NCI-H446 (cell line): ENCODE results near the gene SMARCA2.

Source experiments
- DNase-seq, 2 experiments: peaks; one replicate each; lab custom pipeline; 2025; lab: John Stamatoyannopoulos, UW

Gene SMARCA2

DNA sequence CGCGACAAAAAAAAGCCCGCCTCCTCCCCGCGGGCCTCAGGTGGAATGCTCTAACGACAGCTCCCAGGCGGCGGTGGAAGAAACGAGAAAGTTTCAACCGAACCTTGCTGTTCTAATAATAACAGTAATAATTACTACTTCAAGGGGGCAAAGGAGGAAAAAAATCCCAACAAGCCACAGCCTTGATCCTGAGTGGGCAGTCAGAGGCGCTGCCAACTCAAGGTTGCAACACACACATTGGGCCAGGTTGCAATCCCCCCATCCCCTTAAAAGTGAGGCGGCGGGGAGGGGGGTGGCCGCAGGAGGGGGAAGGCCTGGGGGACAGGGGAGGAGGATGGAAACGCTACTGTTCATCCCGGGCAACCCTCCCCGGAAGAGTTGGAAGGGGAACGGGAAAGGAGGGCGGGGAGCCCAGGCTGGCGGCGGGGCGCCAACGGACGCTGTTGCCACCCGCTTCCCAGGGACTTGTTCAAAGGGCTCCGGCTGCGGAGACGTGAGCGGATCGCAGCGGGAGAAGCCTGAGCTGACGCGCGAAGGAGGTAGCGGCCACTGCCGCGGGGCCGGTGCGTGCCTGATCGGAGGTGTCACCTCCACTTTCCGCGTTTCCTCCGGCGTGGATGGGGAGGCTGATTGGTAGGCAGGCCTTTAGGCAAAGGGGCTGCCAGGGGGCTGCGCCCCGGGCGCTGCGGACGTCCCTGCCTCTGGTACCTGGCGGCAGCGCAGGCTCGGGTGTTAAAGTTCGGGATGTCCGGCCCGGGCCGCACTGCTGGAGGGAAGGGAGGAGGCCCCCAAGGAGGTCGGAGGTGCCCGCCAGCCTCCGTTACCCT lies 647 bp downstream of the SMARCA2 start:
- peak; percentile 72 to 74 for DNase-seq

DNA sequence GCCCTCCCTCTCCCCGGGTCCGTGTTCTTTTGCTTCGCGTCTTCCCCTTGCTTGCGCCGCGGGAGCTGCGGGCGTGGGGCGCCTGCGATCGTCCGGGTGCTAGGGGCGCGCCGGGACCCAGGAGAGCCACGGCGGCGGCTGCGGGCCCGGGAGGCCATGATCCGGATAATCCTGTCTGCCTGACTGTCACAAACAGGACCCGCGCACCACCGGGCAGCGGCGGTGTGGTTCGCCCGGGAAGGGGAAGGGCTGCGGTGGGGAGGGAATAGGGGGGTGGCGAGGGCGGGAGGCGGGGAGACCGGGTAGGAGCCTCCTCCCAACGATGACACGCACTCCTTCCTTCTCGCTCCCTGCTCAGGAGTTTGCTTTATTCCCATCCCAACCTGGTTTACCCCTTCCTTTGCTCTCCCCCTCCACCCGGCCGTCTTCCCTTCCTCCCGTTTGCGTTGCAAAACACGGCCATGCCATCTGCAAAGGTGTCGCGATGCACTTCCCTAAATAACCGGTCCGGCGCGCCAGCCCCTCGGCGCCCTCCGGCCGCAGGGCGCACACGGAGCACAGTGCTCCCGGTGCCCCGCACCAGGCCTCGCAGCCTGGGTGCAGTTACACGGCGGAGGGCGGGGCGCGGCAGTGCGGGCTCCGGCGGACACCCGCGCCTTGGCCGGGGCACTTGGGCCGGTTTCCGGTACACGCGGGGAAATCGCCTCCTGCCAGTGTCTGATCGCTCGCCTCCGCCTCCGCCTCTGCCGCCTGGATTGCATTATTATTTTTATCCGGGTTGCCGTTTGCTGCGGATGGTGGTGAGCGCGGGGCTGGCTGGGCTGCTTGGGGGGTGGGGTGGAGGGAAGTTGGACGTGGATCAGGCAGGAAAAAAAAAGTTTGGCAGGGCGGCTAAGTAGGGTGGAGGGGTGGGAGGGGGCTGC lies 1.5 kb downstream of the SMARCA2 start:
- DNase-seq = peak; percentile 71 to 75

DNA sequence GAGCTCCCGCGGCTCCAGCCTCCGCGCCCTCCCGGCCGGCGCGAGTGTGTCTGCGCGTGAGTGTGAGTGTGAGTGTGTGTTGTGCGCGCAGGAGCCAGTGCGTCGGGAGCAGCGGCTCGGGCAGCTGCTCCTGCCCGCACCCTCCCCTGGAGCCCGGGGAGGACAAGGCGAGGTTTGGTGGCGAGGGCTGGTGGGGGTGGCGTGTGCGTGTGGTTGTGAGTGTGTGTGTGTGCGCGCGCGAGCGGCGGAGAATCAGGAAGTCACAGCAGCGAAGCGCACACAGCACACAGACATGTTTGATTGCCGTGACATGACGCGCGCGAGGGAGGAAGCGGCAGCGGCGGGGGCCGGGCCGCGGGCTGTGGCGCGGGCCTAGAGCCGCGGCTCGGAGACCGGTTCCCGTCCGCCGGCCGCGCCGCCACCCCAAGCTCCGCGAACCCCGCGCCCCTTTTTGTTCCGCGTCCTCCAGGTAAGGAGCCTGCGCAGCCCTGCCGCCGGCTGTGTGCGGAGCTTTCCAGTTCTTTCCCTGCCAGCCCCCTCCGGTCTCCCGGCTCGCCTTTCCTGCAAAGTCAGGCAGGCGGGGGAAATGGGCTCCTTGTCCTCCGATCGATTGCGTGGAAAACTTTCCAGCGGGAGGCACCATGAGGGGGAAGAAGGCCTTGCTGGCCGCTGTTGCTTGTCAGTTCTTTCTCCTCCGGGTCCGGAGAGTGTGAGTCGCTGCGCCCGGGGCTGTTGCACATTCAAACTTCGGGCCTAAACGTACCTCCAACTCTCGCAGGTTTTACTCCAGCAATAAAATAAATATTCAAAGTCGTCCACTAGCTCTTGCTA lies 2.4 kb downstream of the SMARCA2 start:
- peak; percentile 56 to 72 for DNase-seq

DNA sequence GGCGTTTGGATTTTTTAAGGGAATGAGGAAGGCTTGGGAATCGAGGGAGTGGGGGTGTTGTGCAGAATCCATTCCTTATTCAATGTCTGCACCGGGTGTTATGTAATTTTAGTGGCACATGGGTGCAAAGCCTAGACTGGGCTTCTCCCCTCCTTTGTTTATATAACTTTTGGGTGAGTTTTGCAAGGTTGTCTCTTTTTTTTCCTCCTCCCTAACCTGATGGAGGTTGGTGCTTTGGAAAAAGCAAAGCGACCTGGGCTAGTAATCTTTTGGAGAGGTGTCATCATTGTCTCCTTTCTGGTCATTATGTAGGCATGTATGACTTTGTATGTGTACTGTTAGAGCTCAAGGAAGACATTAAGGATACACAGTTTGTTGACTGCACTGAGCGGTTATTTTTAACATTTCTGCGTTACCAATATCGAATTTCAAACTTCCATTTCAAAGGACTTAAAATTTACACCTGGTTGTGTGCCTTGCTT lies 3.1 kb downstream of the SMARCA2 start:
- DNase-seq = no peak

DNA sequence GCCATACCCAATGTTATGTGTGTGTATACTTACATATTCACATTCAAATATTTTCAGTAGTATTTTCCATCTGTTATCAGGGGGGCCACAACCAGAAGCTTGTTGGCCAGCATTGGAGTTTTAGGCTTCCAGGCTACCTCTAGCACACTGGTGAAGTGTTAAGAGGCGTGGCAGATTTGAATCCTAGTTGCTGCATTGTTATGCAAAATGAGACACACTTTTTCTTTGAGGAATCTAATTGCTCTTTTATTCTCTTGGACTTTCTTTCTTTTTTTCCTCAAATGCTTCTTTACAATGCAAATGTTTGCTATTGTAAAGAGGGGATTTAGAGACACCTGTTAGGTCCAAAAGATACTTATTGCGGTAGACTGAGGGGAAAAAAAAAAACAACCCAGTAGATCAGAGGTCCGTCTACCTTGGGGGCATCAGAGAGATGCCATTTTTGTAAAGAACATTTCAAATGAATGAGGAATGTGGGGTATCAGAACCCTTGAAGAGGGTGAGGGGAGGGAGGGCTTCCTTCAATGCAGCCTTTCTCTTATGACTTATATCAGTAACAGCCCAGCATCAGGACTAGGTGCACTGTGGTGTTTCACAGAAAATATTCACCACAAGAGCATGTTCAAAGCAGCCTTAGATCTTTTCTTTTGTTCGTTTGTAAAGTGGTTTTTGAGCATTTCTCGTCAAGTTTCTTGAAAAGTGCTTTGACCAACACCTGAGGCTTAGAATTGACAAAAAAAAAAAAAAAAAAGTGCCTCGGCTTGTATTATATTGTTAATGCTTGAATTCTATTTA lies 3.8 kb downstream of the SMARCA2 start:
- no peak for DNase-seq

DNA sequence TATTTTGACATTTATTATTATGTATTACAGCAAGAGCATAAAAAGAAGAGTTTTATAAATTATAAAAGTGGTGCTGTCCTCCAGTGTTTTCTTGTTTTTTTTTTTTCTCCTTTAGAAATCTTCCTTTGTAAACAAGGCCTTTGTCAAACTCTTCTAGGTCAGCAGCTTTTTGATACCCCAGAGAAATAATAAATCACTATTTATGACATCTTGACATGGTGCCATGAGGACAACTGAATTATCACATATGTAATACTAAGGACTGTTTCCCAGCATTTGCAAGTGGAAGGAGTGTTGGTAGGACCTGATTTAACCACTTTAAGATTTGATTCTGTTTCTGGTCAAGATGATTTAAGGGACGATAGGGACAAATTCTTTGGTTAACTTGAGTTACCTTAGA lies 4.6 kb downstream of the SMARCA2 start:
- peak in 1 of 2 experiments; percentile 41 for DNase-seq

DNA sequence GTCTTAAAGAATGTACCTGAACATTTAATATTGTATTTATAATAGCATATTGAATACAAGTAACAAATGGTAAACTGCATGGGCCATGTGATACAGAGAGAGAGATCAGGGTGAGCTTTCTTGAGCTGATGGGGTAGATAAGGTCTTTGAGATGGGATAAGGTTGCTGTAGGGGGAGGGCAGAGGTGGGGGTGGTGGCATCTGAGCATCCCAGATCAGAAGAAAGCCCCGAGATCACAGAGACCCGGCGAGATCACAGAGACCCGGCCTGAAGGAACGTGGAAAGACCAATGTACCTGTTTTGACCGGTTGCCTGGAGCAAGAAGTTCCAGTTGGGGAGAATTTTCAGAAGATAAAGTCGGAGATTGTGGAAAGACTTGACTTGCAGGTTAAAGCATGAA lies 6.6 kb downstream of the SMARCA2 start:
- no peak for DNase-seq

DNA sequence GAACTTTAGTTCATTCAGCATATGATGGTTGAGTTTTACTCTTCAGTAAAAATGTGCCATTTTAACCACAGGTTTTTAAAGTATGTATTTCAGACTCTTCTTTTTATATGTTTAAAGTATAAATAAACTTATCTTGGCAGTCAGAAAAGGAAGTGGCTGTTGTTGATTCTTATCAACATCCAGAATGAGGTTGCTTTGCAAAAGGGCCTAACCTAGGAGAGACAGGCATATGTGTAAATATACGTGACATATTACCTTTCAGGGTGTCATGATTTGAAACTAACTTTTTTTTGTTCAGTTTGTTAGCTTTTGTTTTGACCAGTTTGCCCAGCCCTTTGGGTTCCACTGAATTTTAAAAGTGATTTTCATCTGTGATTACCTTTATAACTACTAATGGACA lies 7.4 kb downstream of the SMARCA2 start:
- no peak for DNase-seq

DNA sequence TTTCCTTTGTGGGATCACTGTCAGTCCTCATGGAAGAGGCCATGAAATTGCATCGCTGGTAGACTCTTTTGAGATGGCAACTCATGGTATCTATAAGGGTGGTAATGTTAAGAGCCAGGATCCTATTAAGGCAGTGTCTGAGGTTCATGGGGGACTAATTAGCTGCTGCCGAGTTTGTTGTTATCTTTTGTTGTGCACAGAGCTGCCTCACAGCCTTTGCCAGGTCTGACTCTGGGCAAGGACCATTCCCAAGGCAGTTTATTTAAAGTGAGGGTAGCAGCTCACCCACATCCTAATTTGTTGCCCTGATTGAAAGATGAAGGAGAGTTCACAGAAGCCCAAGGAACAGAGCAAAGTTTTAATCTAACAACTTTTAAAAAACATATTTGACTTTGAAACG lies 7.9 kb downstream of the SMARCA2 start:
- DNase-seq = no peak

DNA sequence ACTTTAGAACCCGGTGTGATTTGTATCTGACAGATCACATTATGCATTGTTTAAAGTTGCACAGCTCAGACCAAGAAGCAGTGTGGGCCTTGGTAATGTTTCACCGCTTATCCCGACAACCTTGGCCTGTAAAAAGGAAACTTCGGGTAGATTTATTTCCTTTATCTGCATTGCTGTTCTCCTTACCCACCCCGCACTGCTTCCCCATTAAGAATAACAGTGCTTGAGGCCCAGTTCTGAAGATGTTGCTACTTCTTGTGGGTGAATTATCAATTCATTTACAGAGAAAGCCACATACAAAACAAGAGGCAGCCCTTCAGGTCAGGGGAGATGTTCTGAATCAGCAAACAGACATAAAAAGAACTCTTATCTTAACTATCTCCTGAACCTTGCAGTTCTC lies 8.4 kb downstream of the SMARCA2 start:
- DNase-seq = no peak

DNA sequence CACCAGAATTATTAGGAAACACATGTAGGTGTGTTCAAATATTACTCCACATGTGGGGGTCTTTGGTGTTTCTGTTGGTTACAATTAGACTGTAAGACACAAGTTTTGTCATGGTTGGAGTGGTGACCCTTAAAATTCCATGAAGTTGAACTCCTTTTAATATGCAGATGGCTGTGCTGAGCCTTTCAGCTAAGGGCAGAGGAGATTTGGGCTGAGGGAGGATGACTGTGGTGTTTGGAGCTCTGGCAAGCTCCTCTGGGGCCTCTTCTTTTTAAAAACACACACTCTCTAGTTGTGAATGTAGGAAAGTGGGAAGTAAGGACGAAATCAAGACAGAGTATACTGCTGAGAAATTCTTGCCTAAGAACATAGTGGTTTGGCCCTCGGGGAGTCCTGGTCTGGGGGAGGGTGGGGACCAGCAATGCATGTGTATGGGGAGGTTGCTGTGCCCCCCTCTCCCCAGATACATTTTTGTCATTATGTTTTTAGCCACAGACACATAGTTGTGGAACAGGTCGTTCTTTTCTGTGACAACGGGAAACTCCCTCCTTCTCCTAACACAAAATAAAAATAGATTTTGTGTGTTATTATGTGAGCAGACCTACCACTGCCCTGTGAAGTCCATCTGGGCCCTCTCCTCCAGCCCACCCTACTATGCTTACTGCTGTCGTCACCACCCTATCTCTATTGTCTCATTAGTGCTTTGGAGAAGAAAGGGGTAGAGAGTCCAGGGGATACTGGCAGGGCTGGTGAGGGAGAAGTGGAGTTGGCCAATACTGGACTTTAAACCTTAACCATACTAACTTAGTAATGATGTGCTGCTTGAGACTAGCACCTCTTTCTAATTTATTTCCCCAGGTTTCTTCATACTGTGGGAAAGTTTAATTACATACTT lies 10.0 kb downstream of the SMARCA2 start:
- no peak for DNase-seq

DNA sequence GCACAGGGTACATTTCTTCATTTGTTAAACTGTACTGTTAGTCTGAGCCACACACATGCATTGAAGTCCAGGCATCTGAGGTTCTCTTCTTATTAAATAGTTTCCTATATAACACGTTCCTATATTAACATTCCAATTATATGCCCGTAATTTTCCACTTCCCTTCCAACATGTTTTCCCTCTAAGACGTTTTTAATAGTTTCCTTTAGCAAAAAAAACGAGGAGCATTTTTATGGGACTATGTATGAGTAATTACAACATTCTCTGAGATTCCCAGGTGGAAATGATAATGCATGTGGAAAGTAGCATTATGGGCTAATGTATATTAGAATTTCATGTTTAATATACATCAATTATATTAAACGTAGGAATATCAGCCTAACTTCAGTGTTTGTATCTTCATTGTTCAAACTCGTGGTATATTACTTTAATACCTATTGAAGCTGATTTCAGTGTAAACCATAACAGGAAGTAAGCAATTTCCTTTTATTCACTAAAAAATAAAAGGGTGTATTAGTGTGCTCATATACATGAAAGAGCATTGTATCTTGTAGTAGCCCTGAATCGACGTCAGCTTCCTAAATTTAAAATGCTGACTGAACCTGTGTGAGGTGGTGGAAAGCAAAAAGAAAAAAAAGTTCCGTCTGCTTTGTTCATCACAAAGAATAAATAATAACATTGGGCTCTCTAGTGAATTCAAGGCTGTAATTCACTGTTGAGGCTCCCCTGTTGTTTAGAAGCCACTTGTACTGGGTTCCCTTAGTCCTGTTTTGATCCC lies 11.3 kb downstream of the SMARCA2 start:
- no peak for DNase-seq

DNA sequence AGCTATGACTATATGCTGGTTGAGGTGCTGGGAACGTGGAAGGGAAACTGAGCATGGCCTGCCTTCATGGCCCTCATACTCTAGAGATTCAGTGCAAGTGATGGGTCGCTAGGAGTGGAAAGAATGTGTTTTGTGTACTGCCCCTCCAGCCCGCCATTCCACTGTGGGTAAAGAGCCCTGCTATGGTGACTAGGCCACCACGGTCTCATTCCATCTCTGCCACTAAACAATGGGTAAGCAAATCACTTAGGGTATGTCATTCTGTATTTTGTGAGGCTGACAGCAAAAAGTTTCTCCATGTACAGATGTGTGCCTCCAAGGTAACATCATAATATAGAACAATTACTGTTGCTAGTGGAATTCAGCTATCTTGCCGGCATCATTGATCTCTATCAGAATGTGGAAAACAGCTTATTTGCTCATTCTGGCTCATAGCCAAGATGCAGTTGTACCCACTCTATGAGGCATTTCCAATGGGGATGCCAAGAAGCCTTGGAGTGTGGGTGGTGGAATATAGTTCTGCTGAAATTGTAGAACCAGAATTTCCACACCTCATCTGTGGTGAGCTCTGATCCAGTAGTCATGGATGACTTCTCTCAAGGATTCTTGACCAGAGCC lies 12.5 kb downstream of the SMARCA2 start:
- DNase-seq = no peak

DNA sequence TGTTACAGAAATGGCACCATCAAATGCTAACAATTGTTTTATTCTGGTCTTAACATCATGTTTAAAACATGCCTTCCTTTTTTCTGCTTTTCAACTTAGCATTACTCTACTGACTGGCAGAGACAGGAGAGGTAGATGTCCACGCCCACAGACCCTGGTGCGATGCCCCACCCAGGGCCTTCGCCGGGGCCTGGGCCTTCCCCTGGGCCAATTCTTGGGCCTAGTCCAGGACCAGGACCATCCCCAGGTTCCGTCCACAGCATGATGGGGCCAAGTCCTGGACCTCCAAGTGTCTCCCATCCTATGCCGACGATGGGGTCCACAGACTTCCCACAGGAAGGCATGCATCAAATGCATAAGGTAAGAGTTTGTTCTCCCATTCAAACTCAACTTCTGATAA lies 13.7 kb downstream of the SMARCA2 start:
- no peak for DNase-seq

DNA sequence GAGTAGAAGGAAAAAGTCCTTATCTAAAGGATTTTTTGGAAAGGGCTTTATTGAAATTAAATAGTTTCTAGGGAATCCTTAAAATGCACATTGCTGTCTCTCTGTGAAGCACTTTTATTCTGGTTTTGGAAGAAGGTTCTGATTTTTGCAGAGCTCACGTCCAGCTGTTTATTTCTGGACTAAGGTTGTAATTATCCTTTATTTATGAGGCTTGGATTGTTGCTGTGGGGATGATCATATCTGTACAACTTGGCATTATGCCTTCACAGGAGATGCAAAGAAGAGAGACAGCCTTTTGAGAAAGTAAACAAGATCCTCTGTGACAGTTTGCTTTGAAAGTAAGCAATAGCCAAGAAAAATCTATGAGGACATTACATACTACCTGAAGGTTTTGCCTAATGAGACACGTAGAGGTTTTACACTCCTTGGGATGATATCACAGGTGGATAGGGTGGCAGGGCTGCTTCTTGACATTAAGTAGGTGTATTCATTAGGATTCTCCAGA lies 14.6 kb downstream of the SMARCA2 start:
- DNase-seq = no peak

DNA sequence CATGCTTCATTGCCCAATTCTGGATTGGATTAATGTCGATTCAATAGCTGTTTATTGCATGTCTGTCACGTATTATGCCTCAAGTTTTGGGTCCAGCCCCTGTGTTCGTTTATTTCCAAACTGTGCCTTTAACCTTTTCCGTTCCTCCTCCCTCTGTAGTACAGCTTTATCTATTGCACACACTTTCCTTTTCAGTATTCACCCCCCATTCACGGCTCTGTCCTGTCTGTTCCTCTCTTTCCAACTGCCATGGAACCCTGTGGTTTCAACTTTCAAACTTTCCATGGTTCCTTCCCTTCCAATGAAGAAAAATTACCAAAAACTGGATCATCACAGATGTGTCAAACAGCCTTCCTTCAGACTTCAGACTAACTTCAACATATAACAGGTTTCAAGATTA lies 17.1 kb downstream of the SMARCA2 start:
- DNase-seq = no peak

DNA sequence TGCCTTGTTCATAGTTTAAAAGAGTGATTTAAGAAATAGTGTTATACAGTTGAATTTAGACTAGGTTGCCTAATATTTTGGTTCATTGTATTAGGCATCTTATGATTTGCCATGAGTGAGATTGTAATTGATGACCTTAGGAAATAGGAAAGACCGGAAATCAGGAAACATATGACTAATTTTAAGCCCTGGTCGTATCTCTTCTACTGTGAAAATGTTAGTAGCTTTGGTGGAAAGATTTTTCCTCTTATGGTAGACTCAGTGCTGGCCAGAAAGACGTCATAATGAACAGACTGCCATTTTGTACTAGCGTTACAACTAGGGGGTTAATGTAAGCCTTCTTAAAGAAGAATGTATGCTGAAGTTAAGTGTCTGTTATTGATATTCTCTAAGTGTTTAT lies 21.7 kb downstream of the SMARCA2 start:
- DNase-seq = no peak

DNA sequence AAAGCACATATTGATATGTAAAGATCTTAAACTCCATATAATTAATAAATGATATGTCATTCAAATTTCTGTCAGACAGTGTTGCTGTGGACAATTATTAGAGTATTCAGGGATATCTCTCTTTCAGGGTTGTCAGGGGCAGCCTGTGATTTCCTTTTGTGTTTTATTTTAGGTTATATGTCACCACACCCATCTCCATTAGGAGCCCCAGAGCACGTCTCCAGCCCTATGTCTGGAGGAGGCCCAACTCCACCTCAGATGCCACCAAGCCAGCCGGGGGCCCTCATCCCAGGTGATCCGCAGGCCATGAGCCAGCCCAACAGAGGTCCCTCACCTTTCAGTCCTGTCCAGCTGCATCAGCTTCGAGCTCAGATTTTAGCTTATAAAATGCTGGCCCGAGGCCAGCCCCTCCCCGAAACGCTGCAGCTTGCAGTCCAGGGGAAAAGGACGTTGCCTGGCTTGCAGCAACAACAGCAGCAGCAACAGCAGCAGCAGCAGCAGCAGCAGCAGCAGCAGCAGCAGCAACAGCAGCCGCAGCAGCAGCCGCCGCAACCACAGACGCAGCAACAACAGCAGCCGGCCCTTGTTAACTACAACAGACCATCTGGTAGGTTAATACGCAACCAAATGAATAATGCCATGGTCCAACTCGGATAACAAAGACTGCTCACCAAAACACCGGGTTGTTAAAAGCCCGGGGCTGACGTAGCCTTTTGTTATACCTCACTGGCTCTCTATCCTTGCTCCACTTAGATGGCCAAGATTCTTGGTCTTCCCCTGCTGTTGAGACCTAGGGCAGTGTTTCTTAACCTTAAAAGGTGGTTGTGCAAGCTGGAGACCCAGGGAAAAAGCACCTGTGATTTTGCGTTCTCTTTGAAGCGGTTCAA lies 24.4 kb downstream of the SMARCA2 start:
- no peak for DNase-seq
